IPS-NIHi11 (cell line): ENCODE results near the gene SLC35E1.

ENCODE experiments used
- DNase-seq: peaks from one replicate; pipeline ENCODE4 v3.0.0; 2012; ENCODE audit warnings: mixed read lengths, low spot score

The SLC35E1 gene

DNA sequence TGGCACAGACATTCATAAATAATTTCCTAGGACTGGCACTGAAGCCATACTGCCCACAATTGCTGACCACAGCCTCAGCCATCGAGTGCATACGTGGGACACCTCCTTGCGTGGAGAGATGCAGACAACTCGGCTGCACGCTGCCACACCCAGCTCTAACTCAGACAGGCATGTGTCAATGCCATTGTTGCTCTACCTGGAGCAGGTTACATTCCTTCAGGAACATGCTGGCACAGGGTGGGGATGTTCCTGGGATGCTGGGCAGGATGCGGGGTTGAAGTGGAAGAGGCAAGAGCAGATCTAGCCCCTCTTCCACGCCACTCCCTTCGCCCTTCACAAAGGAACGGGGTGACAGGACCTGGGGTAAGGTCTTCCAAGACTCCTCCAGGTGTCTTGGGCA, 24.2 kb upstream of the SLC35E1 start:
- no peak for DNase-seq

DNA sequence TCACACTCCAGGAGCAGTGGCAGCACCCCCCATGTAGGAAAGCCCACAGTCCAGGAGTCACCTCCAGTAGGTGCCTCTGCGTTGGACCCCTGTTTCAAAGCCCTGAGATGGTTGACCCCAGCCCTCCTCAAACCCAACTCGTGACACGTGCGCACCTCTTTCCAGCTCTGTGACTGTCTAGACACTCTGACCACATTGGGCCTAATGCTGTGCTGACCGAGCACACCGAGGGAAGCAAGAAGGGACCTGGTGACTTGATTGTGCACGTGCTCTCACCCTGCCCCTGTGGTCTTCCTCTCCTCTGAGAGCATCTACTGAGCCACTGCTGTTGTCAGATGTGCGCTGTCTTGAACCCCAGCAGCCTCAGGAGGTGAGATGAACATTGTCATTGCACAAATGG, 22.9 kb upstream of the SLC35E1 start:
- DNase-seq = no peak

DNA sequence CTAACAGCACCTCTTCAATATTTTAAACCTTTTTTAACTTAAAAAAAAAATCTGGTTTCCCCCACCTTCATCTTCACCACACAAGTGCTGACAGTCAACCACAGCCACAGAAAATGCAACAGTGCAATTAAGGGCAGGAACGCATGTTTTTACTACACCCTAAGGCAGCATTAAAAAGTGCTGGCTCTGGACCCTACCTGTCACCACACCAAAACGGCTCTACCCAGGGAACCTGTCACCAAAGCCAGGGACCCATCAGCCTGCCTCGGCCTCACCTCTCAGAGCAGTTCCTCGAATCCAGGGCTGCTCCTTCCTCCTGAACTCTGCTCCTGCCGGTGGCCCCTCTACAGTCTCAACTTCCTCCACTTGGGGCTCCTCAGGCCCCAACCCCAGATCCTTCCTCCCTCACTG, 22.5 kb upstream of the SLC35E1 start:
- no peak for DNase-seq

DNA sequence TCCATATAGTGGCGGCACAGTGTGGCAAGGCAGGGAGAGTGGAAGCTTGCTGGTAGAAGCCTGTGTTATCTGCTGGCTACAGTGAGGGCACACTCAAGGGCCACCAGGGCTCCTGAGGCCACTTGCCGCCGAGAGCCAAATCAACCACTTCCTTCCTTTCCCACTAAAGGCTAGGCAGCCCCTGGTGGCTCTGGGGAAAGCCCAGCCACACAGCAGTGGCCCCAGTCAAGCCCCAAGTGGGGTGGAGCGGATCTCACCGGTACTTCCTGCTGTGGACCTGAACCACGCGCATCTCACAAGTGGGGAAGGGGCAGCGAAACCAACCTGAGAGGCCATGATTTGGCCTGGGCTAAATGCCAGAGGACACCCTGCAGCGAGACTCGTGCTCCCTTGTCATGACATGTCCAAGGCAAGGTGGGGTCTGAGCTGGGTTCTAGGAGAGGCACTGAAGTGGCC, 21.9 kb upstream of the SLC35E1 start:
- DNase-seq = no peak

- no peak for DNase-seq
Observed at GRCh38 chr19:16593181-16593580, 21.0 kb upstream of the SLC35E1 start.

- DNase-seq = peak; percentile 46
Observed at GRCh38 chr19:16591803-16592556, 19.8 kb upstream of the SLC35E1 start.

GRCh38 chr19:16590876-16591802, 18.9 kb upstream of the SLC35E1 start:
- no peak for DNase-seq

GRCh38 chr19:16589917-16590316, 17.7 kb upstream of the SLC35E1 start:
- no peak for DNase-seq

DNA sequence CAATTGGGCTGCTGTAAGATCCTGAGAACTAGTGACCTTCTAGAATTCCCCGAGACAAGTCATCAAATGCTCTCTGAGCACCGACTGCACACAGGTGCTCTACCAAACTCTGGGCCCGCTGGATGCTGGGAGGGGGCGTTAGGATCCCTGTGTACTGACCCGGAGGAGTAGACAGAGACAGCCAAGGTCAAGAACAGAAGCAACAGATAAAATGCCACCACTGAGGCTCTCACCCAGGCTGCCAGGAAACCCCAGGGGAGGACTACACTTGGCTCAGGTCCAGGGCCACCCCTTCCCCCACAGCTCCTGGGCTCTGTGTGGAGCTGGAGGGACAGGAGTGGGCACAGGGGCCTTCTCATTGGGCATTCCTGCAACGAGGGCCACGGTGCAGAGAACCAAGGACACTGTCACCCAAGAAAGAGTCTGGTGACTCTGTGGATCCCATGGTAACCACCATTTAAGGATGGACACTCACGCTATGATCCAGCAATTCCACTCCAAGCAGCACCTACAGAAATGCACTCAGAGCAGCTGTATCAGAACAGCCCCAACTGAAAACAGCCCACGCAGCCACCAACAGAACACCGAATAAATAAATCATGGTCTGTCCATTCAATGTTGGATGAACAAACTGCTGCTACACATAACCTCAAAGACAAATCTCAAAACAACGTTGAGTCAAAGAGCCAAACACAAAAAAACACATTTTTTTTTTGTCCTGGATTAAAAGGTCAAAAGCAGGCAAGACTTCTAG, 16.8 kb upstream of the SLC35E1 start:
- no peak for DNase-seq

- no peak for DNase-seq
Observed at GRCh38 chr19:16587833-16588823, 15.9 kb upstream of the SLC35E1 start.

DNA sequence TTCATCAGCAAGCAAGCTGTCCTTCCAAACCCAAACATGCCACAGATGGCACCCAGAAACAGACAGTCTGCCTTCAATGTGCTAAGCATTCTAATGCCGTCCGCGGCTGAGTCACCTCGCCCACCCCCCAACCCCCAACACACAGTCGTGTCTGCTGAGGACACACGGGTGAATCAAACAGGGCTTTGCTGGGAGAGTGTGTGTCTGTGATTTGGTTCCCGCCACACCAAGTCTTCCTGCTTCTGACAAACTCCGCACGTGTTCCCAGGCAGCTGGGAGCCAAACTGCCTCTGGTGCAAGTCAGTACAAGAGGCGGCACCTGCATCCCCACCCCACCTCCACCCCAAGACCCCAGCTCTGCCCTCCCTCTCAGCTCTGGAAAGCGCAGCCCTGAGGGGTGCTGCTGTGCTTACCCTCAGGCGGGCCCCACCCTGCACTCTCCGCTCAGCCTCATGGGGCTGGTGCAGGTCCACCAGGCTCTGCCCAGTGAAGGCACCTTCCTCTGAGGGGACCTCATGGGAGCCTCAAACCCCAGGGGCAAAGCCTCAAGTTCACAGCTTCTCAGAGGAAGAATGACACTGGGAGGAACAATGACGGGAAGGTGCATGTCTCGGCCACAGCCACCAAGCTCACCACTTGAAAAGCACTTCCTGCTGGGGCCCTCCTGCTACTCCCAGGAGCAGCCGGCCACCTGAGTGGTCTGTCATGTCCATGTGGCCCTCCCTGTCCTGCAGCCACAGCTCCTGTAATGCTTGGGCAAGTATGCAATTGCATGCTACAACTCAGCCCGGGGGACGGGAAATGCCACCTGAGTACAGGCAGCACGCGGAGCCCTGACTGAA, 15.0 kb upstream of the SLC35E1 start:
- DNase-seq = no peak

DNA sequence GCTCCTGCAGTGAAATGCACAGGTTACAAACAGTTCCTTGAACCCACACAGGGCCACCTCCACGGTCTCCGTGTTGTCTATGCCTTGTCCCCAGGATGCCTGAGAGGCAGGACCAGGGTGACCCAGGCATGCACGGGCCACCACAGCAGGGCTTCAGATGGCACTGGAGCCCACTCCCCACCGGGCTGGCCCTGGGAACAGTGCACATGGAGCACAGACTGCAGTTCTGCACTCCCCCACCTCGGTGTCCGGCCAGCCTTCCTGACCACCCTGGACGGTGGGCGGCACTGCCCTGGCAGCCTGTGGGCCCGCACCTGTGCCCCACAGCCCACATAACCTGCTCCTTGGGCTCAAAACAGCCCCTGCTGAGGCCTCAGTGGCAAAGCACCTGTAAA, 14.3 kb upstream of the SLC35E1 start:
- no peak for DNase-seq

- no peak for DNase-seq
Observed at GRCh38 chr19:16585808-16586476, 13.7 kb upstream of the SLC35E1 start.

GRCh38 chr19:16585094-16585801, 13.0 kb upstream of the SLC35E1 start:
- DNase-seq = no peak

DNA sequence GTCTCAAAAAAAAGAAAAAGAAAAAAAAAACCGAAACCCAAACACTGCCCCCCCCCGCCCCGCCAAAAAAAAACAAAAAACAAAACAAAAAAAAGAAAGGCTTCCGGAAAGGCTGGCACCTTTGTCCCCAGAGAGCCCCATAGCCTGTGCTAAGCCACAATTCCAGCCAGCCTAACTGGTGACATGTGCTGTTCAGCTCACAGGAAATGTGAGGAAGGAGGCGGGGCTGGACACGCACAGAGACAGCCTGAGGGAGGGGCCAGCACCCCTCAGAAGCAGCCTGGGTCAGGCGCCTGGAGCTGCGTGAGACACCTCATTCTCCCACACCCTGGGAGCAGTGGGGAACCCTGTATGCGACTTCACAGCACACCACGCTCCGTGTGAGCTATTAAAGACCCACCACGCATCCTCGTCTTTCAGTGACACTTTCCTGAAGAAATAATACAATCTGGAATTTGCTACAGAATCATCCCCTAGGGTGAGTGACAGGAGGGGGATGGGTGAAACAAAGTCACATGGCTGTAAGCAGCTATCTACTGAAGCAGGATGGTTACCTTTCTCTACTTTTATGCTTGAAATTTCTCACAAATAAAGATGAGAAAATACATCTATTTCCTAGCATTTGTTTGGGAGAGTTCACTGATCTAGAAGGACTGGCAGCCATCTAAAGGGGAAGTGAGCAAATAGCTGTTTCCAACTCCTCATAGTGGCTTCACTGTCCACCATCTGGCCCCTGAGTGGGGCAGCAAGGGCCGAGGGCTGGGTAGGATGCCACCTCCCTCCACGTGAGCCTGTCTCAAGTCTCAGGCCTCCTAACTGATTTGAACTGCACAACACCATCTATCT, 12.3 kb upstream of the SLC35E1 start:
- DNase-seq = peak; percentile 88

DNA sequence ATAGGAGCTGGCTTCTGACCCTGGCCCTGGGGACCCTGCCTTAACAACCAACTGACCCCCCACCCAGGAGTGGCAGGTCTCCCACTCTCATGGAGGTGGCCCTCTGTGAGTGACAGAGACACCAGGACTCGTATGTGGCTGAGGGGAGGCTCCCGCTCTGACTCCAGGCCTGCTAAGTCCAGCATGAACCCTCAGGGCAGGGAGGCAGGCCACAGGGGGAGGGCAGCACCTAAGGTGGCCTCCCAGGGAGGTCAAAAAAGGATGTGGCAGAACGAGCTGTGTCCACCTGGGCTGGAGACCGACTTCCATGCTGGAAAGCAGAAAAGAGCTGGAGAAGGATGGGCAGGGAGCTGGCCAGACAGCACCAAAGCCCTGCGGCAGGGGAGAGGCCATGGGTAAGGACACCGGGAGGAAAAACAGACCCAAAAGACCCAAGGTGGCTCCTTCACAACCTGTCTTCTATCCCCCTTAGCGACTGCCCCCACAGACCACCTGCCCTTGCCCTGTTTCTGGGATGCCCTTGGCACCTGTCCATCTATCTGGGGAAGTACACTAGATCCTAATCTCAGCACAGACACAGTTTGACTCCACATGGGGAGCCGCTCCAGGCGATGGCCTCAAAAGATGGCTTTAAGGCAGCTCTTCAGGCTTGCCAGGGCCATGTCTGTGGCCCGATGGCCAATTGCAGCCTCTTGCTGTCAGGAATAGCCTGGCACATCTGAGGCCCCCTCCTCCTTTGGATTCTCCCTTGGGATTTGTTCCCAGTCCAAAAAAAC, 10.5 kb upstream of the SLC35E1 start:
- no peak for DNase-seq

DNA sequence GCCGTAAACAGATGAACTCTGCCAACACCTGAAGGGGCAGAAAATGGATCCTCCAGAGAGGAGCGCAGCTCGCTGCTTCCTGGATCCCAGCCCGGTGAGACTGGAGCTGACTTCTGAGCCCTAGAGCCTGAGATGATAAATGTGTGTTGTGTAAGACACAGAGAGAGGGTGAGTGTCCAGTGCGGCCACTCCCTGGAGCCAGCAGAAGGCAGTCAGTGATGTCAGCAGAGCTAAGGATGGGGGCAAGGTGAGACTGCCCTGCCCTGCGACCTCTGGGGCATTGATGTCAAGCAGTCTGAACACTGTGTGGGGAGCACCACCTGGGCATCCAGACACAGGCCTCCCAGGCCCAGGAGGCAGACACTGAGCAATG, 9.7 kb upstream of the SLC35E1 start:
- DNase-seq = no peak
